Measurements from ENCODE around the gene MARK4. TPM values are rescaled to one million over a fixed set of nuclear protein-coding genes. Genes with fewer than 3 reads are reported as not detected.

The MARK4 gene
- total RNA-seq, 4 donors from 2014 or later = 12.2 to 42.5 (median 22.1) TPM

GRCh38 chr19:45323671-45324081 is 72.6 kb downstream of the MARK4 start:
- Histone ChIP-seq H3K9me3 (no peaks in the 10 kb centered on the region), H3K4me3 (peak overlapping the region; percentile 45 to 76 (median 58)), H3K36me3 (peaks cover 0 to 7% of the 10 kb centered on the region in 2 donors), H3K4me1 (peaks cover 49 to 67% of the 10 kb centered on the region in 2 donors), H3K27ac (peak overlapping the region; percentile 97 to 100 (median 100)), H3K27me3 (no peaks in the 10 kb centered on the region)
- intact Hi-C loops (cut with DNase I; ENCODE audit: low total_unique reads) (loop anchor here (10.0 kb wide), 3 partner anchors 171 to 461 kb away; partner anchors contain the start of genes DMPK, PPM1N, PPP1R37 and RTN2), in situ Hi-C loops (cut with MboI; ENCODE audit: low sequenced_read_pairs in 4 of 4) (no loop called here)
- ATAC-seq (peak; percentile 30 to 45), DNase-seq (peak; percentile 72 to 96)
- no peak for TF ChIP-seq CTCF (IDR thresholded peaks at IDR 0.05 in 4 of 5, conservative IDR thresholded peaks at IDR 0.05 in 1 of 5)
- peak; percentile 94 to 95 for TF ChIP-seq POLR2A (IDR thresholded peaks at IDR 0.05)

DNA sequence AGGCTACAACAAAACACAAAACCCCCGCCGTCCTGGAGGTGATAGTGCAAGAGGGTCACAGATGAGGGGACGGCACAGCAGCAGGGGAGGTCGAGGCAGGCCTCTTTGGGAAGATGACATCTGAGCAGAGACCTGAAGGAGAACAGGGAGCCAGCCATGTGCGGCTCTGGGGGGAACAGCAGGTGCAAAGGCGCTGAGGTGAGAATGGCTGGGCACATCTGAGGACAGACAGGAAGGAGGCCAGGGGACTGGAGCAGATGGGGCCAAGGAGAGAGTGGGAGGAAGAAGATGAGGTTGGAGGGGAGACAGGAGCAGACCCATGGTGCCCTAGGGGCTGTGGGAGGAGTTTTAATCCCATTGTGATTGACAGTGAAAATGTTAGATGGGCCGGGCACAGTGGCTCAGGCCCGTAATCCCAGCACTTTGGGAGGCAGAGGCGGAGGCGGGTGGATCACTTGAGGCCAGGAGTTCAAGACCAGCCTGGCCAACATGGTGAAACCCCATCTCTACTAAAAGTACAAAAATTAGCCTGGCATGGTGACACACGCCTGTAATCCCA is 73.4 kb downstream of the MARK4 start:
- Histone ChIP-seq H3K4me3 (peak overlapping the region; percentile 45 to 62 (median 58)), H3K27ac (peak overlapping the region; percentile 97 to 100 (median 100)), H3K36me3 (no peaks in the 10 kb centered on the region), H3K9me3 (no peaks in the 10 kb centered on the region), H3K27me3 (no peaks in the 10 kb centered on the region), H3K4me1 (peaks cover 47 to 64% of the 10 kb centered on the region in 2 donors)
- ATAC-seq (no peak), DNase-seq (peak in 1 of 2 donors; percentile 70)
- intact Hi-C loops (cut with DNase I; ENCODE audit: low total_unique reads) = loop anchor here (10.0 kb wide), 3 partner anchors 170 to 460 kb away; partner anchors contain the start of genes DMPK, PPM1N, PPP1R37 and RTN2
- in situ Hi-C loops (cut with MboI; ENCODE audit: low sequenced_read_pairs in 4 of 4) = no loop called here
- no peak for TF ChIP-seq POLR2A (IDR thresholded peaks at IDR 0.05)
- TF ChIP-seq CTCF (IDR thresholded peaks at IDR 0.05 in 4 of 5, conservative IDR thresholded peaks at IDR 0.05 in 1 of 5) = no peak

- no peak for DNase-seq
- Histone ChIP-seq H3K36me3 (no peaks in the 10 kb centered on the region), H3K27me3 (no peaks in the 10 kb centered on the region), H3K4me3 (no peak overlapping the region), H3K27ac (peak overlapping the region; percentile 74 to 100 (median 100)), H3K4me1 (peaks cover 28 to 39% of the 10 kb centered on the region in 2 donors), H3K9me3 (no peaks in the 10 kb centered on the region)
- in situ Hi-C loops (cut with MboI; ENCODE audit: low sequenced_read_pairs in 4 of 4) (no loop called here), intact Hi-C loops (cut with DNase I; ENCODE audit: low total_unique reads) (loop anchor here (2.0 to 10.0 kb wide), 5 partner anchors 80 to 457 kb away; partner anchors contain the start of genes DMPK, POLR1G, PPM1N and PPP1R13L)
- ATAC-seq = no peak
- TF ChIP-seq POLR2A (IDR thresholded peaks at IDR 0.05) = no peak
- TF ChIP-seq CTCF (IDR thresholded peaks at IDR 0.05 in 4 of 5, conservative IDR thresholded peaks at IDR 0.05 in 1 of 5) = no peak
These were observed 76.5 kb downstream of the MARK4 start for GRCh38 chr19:45327404-45328143.

DNA sequence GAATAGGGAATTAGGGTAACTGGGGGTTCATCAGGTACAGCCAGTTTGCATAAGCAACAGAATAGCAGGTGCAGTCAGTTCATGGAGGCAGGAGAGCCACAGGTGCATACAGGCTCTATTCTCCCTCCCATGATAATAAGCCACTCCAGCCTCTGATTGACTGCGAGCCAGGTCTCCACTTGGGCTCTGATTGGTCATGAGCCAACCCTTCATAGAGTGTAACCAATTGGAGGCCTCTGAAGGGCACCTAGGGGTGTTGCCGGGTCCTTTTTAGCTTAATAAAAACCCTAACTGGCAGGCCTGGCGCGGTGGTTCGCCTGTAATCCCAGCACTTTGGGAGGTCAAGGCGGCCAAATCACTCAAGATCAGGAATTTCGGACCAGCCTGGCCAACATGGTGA is 80.3 kb downstream of the MARK4 start:
- intact Hi-C loops (cut with DNase I; ENCODE audit: low total_unique reads) = no loop called here

More for the DNA sequence above, 80.3 kb downstream of the MARK4 start:
- Histone ChIP-seq H3K4me3 (no peak overlapping the region), H3K4me1 (peaks cover 12 to 16% of the 10 kb centered on the region in 2 donors), H3K27ac (no peak overlapping the region), H3K36me3 (no peaks in the 10 kb centered on the region), H3K9me3 (no peaks in the 10 kb centered on the region), H3K27me3 (no peaks in the 10 kb centered on the region)
- no peak for TF ChIP-seq POLR2A (IDR thresholded peaks at IDR 0.05)
- ATAC-seq (no peak), DNase-seq (no peak)
- in situ Hi-C loops (cut with MboI; ENCODE audit: low sequenced_read_pairs in 4 of 4) = no loop called here
